Astrocyte of the hippocampus (primary cell): Measurements from ENCODE around the gene RACGAP1.
A peak's percentile ranks its signal among the peaks of the same experiment; 100 is the strongest.
"Not testable (repeated sequence)": the region's sequence is repeated elsewhere in the genome, so short reads cannot be mapped to it uniquely, and the experiment has no call there.

Experiments used
- DNase-seq: peaks from one replicate; pipeline ENCODE4 v3.0.0; 2011; ENCODE audit warnings: low read depth, low spot score

Gene RACGAP1

GRCh38 chr12:49990273-49990672, 35.0 kb downstream of the RACGAP1 start:
- no peak for DNase-seq

- not testable (repeated sequence) for DNase-seq
Measured at GRCh38 chr12:49989400-49989799, 35.9 kb downstream of the RACGAP1 start.

- DNase-seq = no peak
Measured at GRCh38 chr12:49987625-49988303, 37.5 kb downstream of the RACGAP1 start.

- not testable (repeated sequence) for DNase-seq
Measured at GRCh38 chr12:49986476-49986875, 38.8 kb downstream of the RACGAP1 start.

GRCh38 chr12:49985981-49986380, 39.3 kb downstream of the RACGAP1 start:
- DNase-seq = peak; percentile 45

- no peak for DNase-seq
Measured at GRCh38 chr12:49984476-49985359, 40.6 kb downstream of the RACGAP1 start.

GRCh38 chr12:49983892-49984291, 41.4 kb downstream of the RACGAP1 start:
- DNase-seq = peak; percentile 62

- no peak for DNase-seq
Measured at GRCh38 chr12:49982246-49983087, 42.8 kb downstream of the RACGAP1 start.

- DNase-seq = no peak
Measured at GRCh38 chr12:49980501-49981349, 44.6 kb downstream of the RACGAP1 start.

- DNase-seq = no peak
Measured at GRCh38 chr12:49979791-49980190, 45.5 kb downstream of the RACGAP1 start.

- DNase-seq = no peak
Measured at GRCh38 chr12:49979016-49979586, 46.2 kb downstream of the RACGAP1 start.

GRCh38 chr12:49978125-49978524, 47.2 kb downstream of the RACGAP1 start:
- DNase-seq = no peak

GRCh38 chr12:49976557-49976956, 48.7 kb downstream of the RACGAP1 start:
- DNase-seq = no peak

- DNase-seq = no peak
Measured at GRCh38 chr12:49975318-49975761, 50.0 kb downstream of the RACGAP1 start.

GRCh38 chr12:49974677-49975317, 50.5 kb downstream of the RACGAP1 start:
- no peak for DNase-seq

- DNase-seq = peak; percentile 80
Measured at GRCh38 chr12:49974231-49974675, 51.0 kb downstream of the RACGAP1 start.

GRCh38 chr12:49973361-49973830, 51.9 kb downstream of the RACGAP1 start:
- DNase-seq = no peak

GRCh38 chr12:49972641-49973360, 52.5 kb downstream of the RACGAP1 start, which contains the start of gene AQP6:
AQP6 (plus strand) TSS chr12:49972947; CDS start chr12:49973174, 227 bp downstream.
- no peak for DNase-seq

- DNase-seq = no peak
Measured at GRCh38 chr12:49972129-49972528, 53.2 kb downstream of the RACGAP1 start.
